GM13977 (cell line): ENCODE measurements around the gene PRKCD.

Experiments
- DNase-seq: peaks from one replicate; pipeline ENCODE4 v3.0.0; 2012; ENCODE audit warnings: low spot score
- CTCF ChIP-seq: IDR thresholded peaks from 2 replicates; pipeline ENCODE4 v1.5.1; 2012; ENCODE audit warnings: mild to moderate bottlenecking, control low read depth; ENCODE audit not compliant: insufficient read depth; ENCODE audit errors: extremely low read depth, missing control alignments
- in situ Hi-C: fragments of 300-500 bp; cut with MboI; formaldehyde crosslinking; loops from one replicate; pipeline ENCODE4 v1.12.0; 2022; ENCODE audit warnings: low sequenced_read_pairs, low pct_unique_long_range_greater_than_20kb, mixed read lengths, inconsistent platforms; ENCODE audit not compliant: unreplicated experiment

Gene PRKCD

DNA sequence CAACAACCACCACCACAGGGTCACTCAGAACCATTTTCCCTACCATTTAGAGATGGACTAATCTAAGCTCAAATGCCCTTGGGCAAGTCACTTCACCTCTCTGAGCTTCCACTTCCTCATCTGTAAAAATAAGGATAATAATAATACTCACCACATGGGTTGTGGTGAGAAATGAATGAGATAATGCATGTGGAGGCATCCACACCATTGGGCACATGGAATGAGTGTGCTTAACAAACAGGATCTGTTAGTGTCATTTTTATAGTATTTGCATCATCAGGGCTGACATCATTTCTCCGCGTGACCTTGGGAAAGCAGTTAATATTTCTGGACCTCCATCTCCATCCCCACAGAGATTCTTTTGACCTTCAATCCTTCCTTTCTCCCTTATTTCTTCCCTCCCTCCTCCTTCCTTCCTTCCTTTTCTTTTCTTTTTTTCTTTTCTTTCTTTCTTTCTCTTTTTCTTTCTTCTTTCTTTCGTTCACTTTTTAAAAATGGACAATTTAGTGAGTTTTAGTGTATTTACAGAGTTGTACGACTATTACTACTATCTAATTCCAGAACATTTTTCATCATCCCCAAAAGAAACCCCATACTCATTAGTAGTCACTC is 23.1 kb upstream of the PRKCD start:
- in situ Hi-C loops, result no loop called here
- DNase-seq, result no peak
- no peak for TF ChIP-seq CTCF

DNA sequence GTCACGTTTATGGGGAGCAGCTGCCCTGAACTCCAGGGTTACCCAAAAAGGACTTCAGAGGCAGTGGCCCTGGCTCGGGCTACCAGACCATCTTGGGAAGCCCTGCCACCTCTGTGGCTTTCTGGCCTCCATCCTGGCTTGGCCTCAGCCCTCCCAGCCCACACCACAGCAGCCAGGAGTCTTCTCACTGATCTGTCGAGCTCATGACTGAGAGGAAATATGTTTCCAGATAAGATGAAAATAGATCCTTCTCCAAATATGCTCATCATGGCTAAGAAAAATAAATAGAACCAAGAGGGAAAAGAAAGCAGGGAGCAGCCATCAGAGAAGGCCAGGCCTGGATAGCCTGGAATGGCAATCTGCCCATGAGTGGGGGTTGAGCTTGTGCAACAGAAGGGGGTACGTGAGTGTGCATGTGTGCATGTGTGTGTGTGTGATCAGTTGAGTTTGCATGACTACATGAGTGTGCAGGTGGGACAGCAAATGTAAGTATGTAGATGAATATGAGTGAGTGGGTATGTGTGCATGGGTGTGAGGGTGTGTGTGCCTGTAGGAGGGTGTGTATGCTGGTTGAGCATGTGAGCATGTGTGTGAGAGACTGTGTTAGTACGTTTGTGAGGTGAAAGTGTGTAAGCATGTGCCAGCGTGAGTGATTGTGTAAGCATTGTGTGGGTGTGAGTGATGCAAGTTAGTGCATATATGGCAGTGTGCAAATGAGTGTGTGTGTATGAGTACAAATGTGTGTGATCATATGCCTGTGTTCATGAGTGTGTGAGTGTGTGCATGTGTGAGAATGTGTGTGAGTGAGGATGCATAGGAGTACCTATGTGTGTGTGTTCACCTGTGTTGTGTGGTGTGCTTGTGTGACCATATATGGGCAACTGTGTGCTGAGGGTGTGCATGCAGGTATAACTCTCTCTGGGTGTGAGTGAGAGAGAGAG is 20.8 kb upstream of the PRKCD start:
- DNase-seq, result no peak
- TF ChIP-seq CTCF, result no peak
- in situ Hi-C loops, result no loop called here

DNA sequence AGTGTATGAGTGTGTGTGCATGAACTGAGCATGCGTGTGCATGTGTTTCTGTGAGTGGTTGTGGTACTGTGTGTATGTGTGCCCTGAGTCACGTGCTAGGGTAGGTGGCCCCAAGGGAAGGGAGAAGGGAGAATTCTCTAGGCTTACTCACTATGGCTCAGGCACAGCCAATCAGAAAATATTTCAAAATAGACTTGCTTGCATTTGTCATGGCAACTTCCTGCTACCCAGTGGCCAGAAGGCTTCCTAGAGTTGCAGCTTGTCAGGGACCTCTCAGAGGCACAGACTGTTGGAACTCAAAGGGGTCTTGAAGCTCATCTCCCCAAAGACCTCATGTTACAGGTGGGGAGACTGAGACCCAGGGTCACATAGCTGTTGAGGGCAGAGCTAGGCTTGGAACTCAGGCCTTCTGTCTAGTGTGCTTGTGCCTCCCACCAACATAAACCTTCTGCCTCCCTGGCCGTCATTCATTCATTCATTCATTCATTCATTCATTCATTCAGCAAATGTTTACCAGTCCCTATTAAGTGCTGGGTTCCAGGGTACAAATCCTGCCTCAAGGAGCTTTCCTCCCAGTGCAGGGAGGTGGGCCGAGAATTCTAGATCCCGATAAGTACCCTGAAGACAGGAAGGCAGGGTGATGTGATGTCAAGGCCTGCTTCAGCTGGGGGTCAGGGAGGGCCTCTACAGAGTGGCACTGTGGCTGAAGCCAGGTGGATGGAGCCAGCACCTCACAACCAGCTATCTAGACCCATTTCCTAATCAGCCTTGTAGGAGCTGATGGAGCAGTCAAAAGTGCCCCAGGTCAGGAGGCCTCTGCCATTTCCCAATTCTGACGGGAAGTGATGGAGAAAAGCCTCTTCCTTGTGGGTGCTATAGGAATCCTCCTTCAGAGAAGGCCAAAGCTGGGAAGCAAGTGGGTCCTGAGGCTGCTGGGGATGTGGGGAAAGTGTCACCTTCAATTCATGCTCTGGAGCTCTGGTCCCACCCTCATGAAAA is 19.9 kb upstream of the PRKCD start:
- in situ Hi-C loops, result no loop called here
- DNase-seq, result peak; percentile 13
- no peak for TF ChIP-seq CTCF

DNA sequence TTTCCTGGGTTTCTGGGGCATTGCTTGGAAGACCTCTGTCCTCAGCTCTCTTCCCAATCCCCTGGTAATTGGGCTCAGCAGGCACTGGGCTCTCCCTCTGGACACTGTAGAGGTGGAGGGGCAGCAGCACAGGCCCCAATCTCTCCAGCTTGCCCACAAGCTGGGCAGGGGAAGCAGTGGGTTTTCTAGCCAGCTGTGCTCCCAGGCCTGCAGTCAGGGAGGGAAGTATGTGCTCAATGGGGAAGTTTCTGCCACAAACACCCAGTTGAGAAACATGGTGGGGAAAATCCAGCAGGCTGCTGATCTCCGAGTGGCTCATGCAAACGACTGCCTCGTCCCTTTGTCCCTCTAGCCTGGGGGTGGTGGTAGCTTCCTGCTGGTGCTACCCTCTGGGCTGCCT is 18.0 kb upstream of the PRKCD start:
- DNase-seq, result no peak
- in situ Hi-C loops, result no loop called here
- TF ChIP-seq CTCF, result no peak

GRCh38 chr3:53144446-53144845 is 16.6 kb upstream of the PRKCD start:
- DNase-seq, result no peak
- in situ Hi-C loops, result no loop called here
- no peak for TF ChIP-seq CTCF
